Measurements from ENCODE around the gene PEX12. TPM values are rescaled to one million over a fixed set of nuclear protein-coding genes. Genes with fewer than 3 reads are reported as not detected.

Gene PEX12
- total RNA-seq, 1 donor from 2014 or later, result 3.9 TPM

- no peaks in the 10 kb centered on the region for H3K36me3 Mint-ChIP-seq (ENCODE audit: low read depth, unreplicated experiment)
- H3K9me3 ChIP-seq (ENCODE audit: insufficient read depth, low read depth, low read length), result no peaks in the 10 kb centered on the region
- peaks cover 27% of the 10 kb centered on the region for H3K27me3 ChIP-seq (ENCODE audit: insufficient read depth, low read length)
- no peak overlapping the region for H3K9ac ChIP-seq (ENCODE audit: low read length)
- H3K27me3 Mint-ChIP-seq (ENCODE audit: low read depth, unreplicated experiment), result peaks cover 21% of the 10 kb centered on the region
- H3K4me3 ChIP-seq (ENCODE audit: insufficient read depth, low read depth, low read length), result no peak overlapping the region
- DNase-seq (ENCODE audit: low read depth) (no peak), FAIRE-seq (no peak)
- TF ChIP-seq EZH2 (IDR thresholded peaks at IDR 0.05; ENCODE audit: insufficient read depth, low read length), result no peak
- no peak for TF ChIP-seq CTCF (IDR thresholded peaks at IDR 0.05; ENCODE audit: insufficient read depth, low read depth, low read length)
- no peaks in the 10 kb centered on the region for H4K20me1 ChIP-seq (ENCODE audit: insufficient read depth, low read length)
- peaks cover 2% of the 10 kb centered on the region for H3K9me3 Mint-ChIP-seq (ENCODE audit: unreplicated experiment)
- H3K4me3 Mint-ChIP-seq (ENCODE audit: unreplicated experiment), result no peak overlapping the region
- H3K4me1 ChIP-seq (ENCODE audit: insufficient read depth, low read length), result no peaks in the 10 kb centered on the region
- H3K27ac ChIP-seq (ENCODE audit: low read depth, low read length), result no peak overlapping the region
- H3K4me2 ChIP-seq (ENCODE audit: low read length), result no peak overlapping the region
- H3K27ac Mint-ChIP-seq (ENCODE audit: unreplicated experiment), result no peak overlapping the region
- no peak overlapping the region for H2AFZ ChIP-seq (ENCODE audit: low read depth, low read length)
- no peaks in the 10 kb centered on the region for H3K36me3 ChIP-seq (ENCODE audit: insufficient read depth, low read length)
- H3K79me2 ChIP-seq (ENCODE audit: insufficient read depth, low read length), result no peaks in the 10 kb centered on the region
- no peaks in the 10 kb centered on the region for H3K4me1 Mint-ChIP-seq (ENCODE audit: low read depth, unreplicated experiment)
These were observed 30.1 kb downstream of the PEX12 start for GRCh38 chr17:35548208-35548810.

GRCh38 chr17:35546487-35546886, 31.9 kb downstream of the PEX12 start:
- Histone ChIP-seq H4K20me1 (ENCODE audit: insufficient read depth, low read length) (no peaks in the 10 kb centered on the region), H3K4me3 (ENCODE audit: insufficient read depth, low read depth, low read length) (no peak overlapping the region)

More at GRCh38 chr17:35546487-35546886, 31.9 kb downstream of the PEX12 start:
- no peak overlapping the region for H2AFZ ChIP-seq (ENCODE audit: low read depth, low read length)
- FAIRE-seq (no peak), DNase-seq (ENCODE audit: low read depth) (no peak)
- no peaks in the 10 kb centered on the region for H3K36me3 ChIP-seq (ENCODE audit: insufficient read depth, low read length)
- no peak overlapping the region for H3K27ac ChIP-seq (ENCODE audit: low read depth, low read length)
- H3K36me3 Mint-ChIP-seq (ENCODE audit: low read depth, unreplicated experiment), result no peaks in the 10 kb centered on the region
- no peak for TF ChIP-seq EZH2 (IDR thresholded peaks at IDR 0.05; ENCODE audit: insufficient read depth, low read length)
- no peak for TF ChIP-seq CTCF (IDR thresholded peaks at IDR 0.05; ENCODE audit: insufficient read depth, low read depth, low read length)
- H3K4me1 Mint-ChIP-seq (ENCODE audit: low read depth, unreplicated experiment), result no peaks in the 10 kb centered on the region
- no peak overlapping the region for H3K9ac ChIP-seq (ENCODE audit: low read length)
- H3K79me2 ChIP-seq (ENCODE audit: insufficient read depth, low read length), result no peaks in the 10 kb centered on the region
- no peak overlapping the region for H3K4me2 ChIP-seq (ENCODE audit: low read length)
- no peak overlapping the region for H3K4me3 Mint-ChIP-seq (ENCODE audit: unreplicated experiment)
- peaks cover 2% of the 10 kb centered on the region for H3K9me3 Mint-ChIP-seq (ENCODE audit: unreplicated experiment)
- H3K27ac Mint-ChIP-seq (ENCODE audit: unreplicated experiment), result no peak overlapping the region
- peaks cover 21% of the 10 kb centered on the region for H3K27me3 ChIP-seq (ENCODE audit: insufficient read depth, low read length)
- no peaks in the 10 kb centered on the region for H3K4me1 ChIP-seq (ENCODE audit: insufficient read depth, low read length)
- peaks cover 19% of the 10 kb centered on the region for H3K27me3 Mint-ChIP-seq (ENCODE audit: low read depth, unreplicated experiment)
- H3K9me3 ChIP-seq (ENCODE audit: insufficient read depth, low read depth, low read length), result no peaks in the 10 kb centered on the region

Measured in astrocyte (in vitro differentiated cells and primary cell).